ENCODE results near the gene TLK2.
"Not testable (repeated sequence)": the region's sequence is repeated elsewhere in the genome, so short reads cannot be mapped to it uniquely, and the experiment has no call there.

TLK2 gene

GRCh38 chr17:62490990-62491389 is 12.4 kb downstream of the TLK2 start:
- not testable (repeated sequence) for DNase-seq (ENCODE audit: low read depth)

- not testable (repeated sequence) for DNase-seq (ENCODE audit: low read depth)
Observed at GRCh38 chr17:62493049-62493655, 14.5 kb downstream of the TLK2 start.

- not testable (repeated sequence) for DNase-seq (ENCODE audit: low read depth)
Observed at GRCh38 chr17:62494073-62494472, 15.4 kb downstream of the TLK2 start.

- DNase-seq (ENCODE audit: low read depth): not testable (repeated sequence)
Observed at GRCh38 chr17:62496344-62496743, 17.7 kb downstream of the TLK2 start.

GRCh38 chr17:62498796-62499195 is 20.2 kb downstream of the TLK2 start:
- not testable (repeated sequence) for DNase-seq (ENCODE audit: low read depth)

GRCh38 chr17:62500463-62500862 is 21.8 kb downstream of the TLK2 start:
- DNase-seq (ENCODE audit: low read depth): not testable (repeated sequence)

- not testable (repeated sequence) for DNase-seq (ENCODE audit: low read depth)
Observed at GRCh38 chr17:62504857-62505256, 26.2 kb downstream of the TLK2 start.

- not testable (repeated sequence) for DNase-seq (ENCODE audit: low read depth)
Observed at GRCh38 chr17:62507191-62507836, 28.7 kb downstream of the TLK2 start.

GRCh38 chr17:62510247-62510819 is 31.7 kb downstream of the TLK2 start:
- not testable (repeated sequence) for DNase-seq (ENCODE audit: low read depth)

GRCh38 chr17:62511014-62511413 is 32.4 kb downstream of the TLK2 start:
- DNase-seq (ENCODE audit: low read depth): not testable (repeated sequence)

GRCh38 chr17:62516376-62516775 is 37.8 kb downstream of the TLK2 start:
- DNase-seq (ENCODE audit: low read depth): not testable (repeated sequence)

GRCh38 chr17:62521295-62521694 is 42.7 kb downstream of the TLK2 start:
- not testable (repeated sequence) for DNase-seq (ENCODE audit: low read depth)

GRCh38 chr17:62524077-62524476 is 45.5 kb downstream of the TLK2 start:
- not testable (repeated sequence) for DNase-seq (ENCODE audit: low read depth)

GRCh38 chr17:62525317-62525716 is 46.7 kb downstream of the TLK2 start:
- not testable (repeated sequence) for DNase-seq (ENCODE audit: low read depth)

GRCh38 chr17:62530936-62531335 is 52.3 kb downstream of the TLK2 start:
- DNase-seq (ENCODE audit: low read depth): not testable (repeated sequence)

- not testable (repeated sequence) for DNase-seq (ENCODE audit: low read depth)
Observed at GRCh38 chr17:62536557-62536956, 57.9 kb downstream of the TLK2 start.

- DNase-seq (ENCODE audit: low read depth): not testable (repeated sequence)
Observed at GRCh38 chr17:62541073-62541472, 62.4 kb downstream of the TLK2 start.

- not testable (repeated sequence) for DNase-seq (ENCODE audit: low read depth)
Observed at GRCh38 chr17:62543278-62543775, 64.7 kb downstream of the TLK2 start.

GRCh38 chr17:62546066-62546465 is 67.4 kb downstream of the TLK2 start:
- DNase-seq (ENCODE audit: low read depth): not testable (repeated sequence)

- DNase-seq (ENCODE audit: low read depth): not testable (repeated sequence)
Observed at GRCh38 chr17:62552851-62553659, 74.4 kb downstream of the TLK2 start.

- DNase-seq (ENCODE audit: low read depth): not testable (repeated sequence)
Observed at GRCh38 chr17:62557532-62557931, 78.9 kb downstream of the TLK2 start.

- not testable (repeated sequence) for DNase-seq (ENCODE audit: low read depth)
Observed at GRCh38 chr17:62558941-62559340, 80.3 kb downstream of the TLK2 start.
